K562 (cell line): ENCODE results near the gene RGS3. TPM values are rescaled to one million over a fixed set of nuclear protein-coding genes. Genes with fewer than 3 reads are reported as not detected.

Source experiments
- ARID1B ChIP-seq: fragments of 450-650 bp; IDR thresholded peaks from 2 replicates; pipeline ENCODE4 v1.6.1; 2016; ENCODE audit warnings: antibody characterized with exemption, mild to moderate bottlenecking, inconsistent platforms
- CLOCK ChIP-seq: fragments of 250-450 bp; sonication (Bioruptor Pico); IDR thresholded peaks from 2 replicates; pipeline ENCODE4 v1.4.0; 2020; ENCODE audit warnings: mild to moderate bottlenecking, moderate library complexity, borderline replicate concordance
- FOS ChIP-seq: IDR thresholded peaks from 3 replicates; pipeline ENCODE4 v1.6.1; 2011; ENCODE audit not compliant: insufficient read length; ENCODE audit errors: extremely low read depth
- JUND ChIP-seq, 2 experiments: IDR thresholded peaks; 2 replicates in 1 of 2; 3 replicates in 1 of 2; pipeline ENCODE4 v1.6.1; 2011; ENCODE audit warnings: borderline replicate concordance in 2 of 2, low read depth in 2 of 2, low read length in 2 of 2, improper control_type of control experiment in 1 of 2, missing biosample characterization in 1 of 2, missing genetic modification characterization in 1 of 2, missing genetic modification reagents in 1 of 2
- PHTF2 ChIP-seq: fragments of 250-450 bp; sonication (Bioruptor Pico); IDR thresholded peaks from 2 replicates; pipeline ENCODE4 v1.5.0; 2021; ENCODE audit warnings: mild to moderate bottlenecking
- PRMT5 ChIP-seq: sonication (generic); formaldehyde crosslinking; IDR thresholded peaks from 2 replicates; pipeline ENCODE4 v1.5.0; 2020; ENCODE audit warnings: missing genetic modification reagents
- TEAD2 ChIP-seq: fragments of 450-650 bp; IDR thresholded peaks from 2 replicates; pipeline ENCODE4 v1.6.1; 2016; ENCODE audit warnings: missing genetic modification characterization, control low read depth, missing compliant biosample characterization
- ZNF318 ChIP-seq, 2 experiments: fragments of 450-650 bp; IDR thresholded peaks; 2 replicates each; pipeline ENCODE4 v1.6.1; 2016; ENCODE audit warnings: mild to moderate bottlenecking in 2 of 2, borderline replicate concordance in 1 of 2, low read depth in 1 of 2, moderate library complexity in 1 of 2
- ZNF609 ChIP-seq: sonication (generic); formaldehyde crosslinking; IDR thresholded peaks from 2 replicates; pipeline ENCODE4 v1.8.1; 2023; ENCODE audit warnings: missing genetic modification reagents, mild to moderate bottlenecking, borderline replicate concordance
- ZSCAN29 ChIP-seq: fragments of 450-650 bp; IDR thresholded peaks from 2 replicates; pipeline ENCODE4 v1.6.1; 2017
- polyA plus RNA-seq, 8 experiments: library from polyadenylated mRNA; depleted of rRNA in 4 of 8; stranded (reverse) in 5 of 8; unstranded in 3 of 8; fragments of >200 nt; fragmentation: Nextera tagmentation in 2 of 8; fragmentation: Illumina TruSeq in 1 of 8; extraction: Ambion mirVana in 2 of 8; extraction: Trizol in 1 of 8; gene quantifications; 2 replicates each; pipeline versions ENCODE4 v1.2.1 to v1.2.3, GENCODE V29; 2011 to 2014; ENCODE audit warnings: inconsistent platforms in 1 of 8, missing spikeins in 1 of 8
- total RNA-seq, 7 experiments: library from RNA; depleted of rRNA in 6 of 7; stranded (reverse); fragments of >200 nt in 6 of 7; fragmentation: Illumina TruSeq in 2 of 7; extraction: Trizol in 2 of 7; gene quantifications; 2 replicates each; pipeline versions ENCODE4 v1.2.1 to v1.2.3, GENCODE V29; 2011 to 2021; ENCODE audit warnings: low replicate concordance in 1 of 7

RGS3 gene
- total and polyA plus RNA-seq, 9 of the 15 experiments (the other 6 are each of a cell fraction or from before 2014, with no cell fraction given), result 0.08 to 2.9 (median 0.95) TPM

GRCh38 chr9:113578882-113579282 lies 115.4 kb downstream of the RGS3 start (continued):
- TF ChIP-seq ZNF318 (IDR thresholded peaks at IDR 0.05; ENCODE audit: borderline replicate concordance in 1 of 2, low read depth in 1 of 2), result no peak
- TF ChIP-seq FOS, result peak; percentile 23
- no peak for TF ChIP-seq PRMT5 (CRISPR knock-in tag)
- TF ChIP-seq CLOCK (CRISPR knock-in tag), result no peak
- no peak for TF ChIP-seq ZSCAN29
- TF ChIP-seq JUND (IDR thresholded peaks at IDR 0.05; ENCODE audit: borderline replicate concordance, low read depth, low read length), result peak; percentile 83
- TF ChIP-seq JUND (tag; IDR thresholded peaks at IDR 0.05; ENCODE audit: borderline replicate concordance, low read depth, low read length), result peak; percentile 52; the same call in 1 of the 3 replicates
- no peak for TF ChIP-seq TEAD2 (tag)
- peak; percentile 34; the same call in 1 of the 2 replicates for TF ChIP-seq ARID1B
- no peak for TF ChIP-seq PHTF2 (CRISPR knock-in tag)
- no peak for TF ChIP-seq ZNF609 (CRISPR knock-in tag)
